ENCODE data around the gene USE1.

The USE1 gene

GRCh38 chr19:17215127-17215971 lies at the start of gene USE1:
TSS of gene USE1 (plus strand) at chr19:17215357. CDS start at chr19:17215406, 49 bp downstream.
- H3K4me3 ChIP-seq: peak within 1 kb of the TSS; percentile 90
- DNase-seq (ENCODE audit: low spot score): peak; percentile 93
- TF ChIP-seq CTCF (IDR thresholded peaks at IDR 0.05): no peak
- H3K27ac ChIP-seq: peak within 1 kb of the TSS; percentile 86 to 98

- no peak for TF ChIP-seq CTCF (IDR thresholded peaks at IDR 0.05)
- H3K4me3 ChIP-seq: no peak overlapping the region
- no peak overlapping the region for H3K27ac ChIP-seq
- DNase-seq (ENCODE audit: low spot score): no peak
These were observed 49.4 kb upstream of the USE1 start for GRCh38 chr19:17165715-17166114.

GRCh38 chr19:17170538-17171297 lies 44.4 kb upstream of the USE1 start:
- no peak for DNase-seq (ENCODE audit: low spot score)
- Histone ChIP-seq H3K4me3 (no peak overlapping the region), H3K27ac (no peak overlapping the region)
- no peak for TF ChIP-seq CTCF (IDR thresholded peaks at IDR 0.05)

GRCh38 chr19:17171874-17172273 lies 43.3 kb upstream of the USE1 start:
- Histone ChIP-seq H3K27ac (no peak overlapping the region), H3K4me3 (no peak overlapping the region)
- no peak for TF ChIP-seq CTCF (IDR thresholded peaks at IDR 0.05)
- DNase-seq (ENCODE audit: low spot score): no peak

GRCh38 chr19:17172624-17173345 lies 42.4 kb upstream of the USE1 start:
- H3K27ac ChIP-seq: no peak overlapping the region
- no peak for DNase-seq (ENCODE audit: low spot score)
- H3K4me3 ChIP-seq: no peak overlapping the region
- no peak for TF ChIP-seq CTCF (IDR thresholded peaks at IDR 0.05)

GRCh38 chr19:17178291-17178690 lies 36.9 kb upstream of the USE1 start:
- H3K4me3 ChIP-seq: no peak overlapping the region

More at GRCh38 chr19:17178291-17178690, 36.9 kb upstream of the USE1 start:
- H3K27ac ChIP-seq: no peak overlapping the region
- no peak for TF ChIP-seq CTCF (IDR thresholded peaks at IDR 0.05)
- no peak for DNase-seq (ENCODE audit: low spot score)

All from coronary artery (tissue), 2 donors.